IPS-18a (cell line): ENCODE data around the gene SIGLEC10.

Experiments
- H3K27ac ChIP-seq: one replicate; pipeline ENCODE4 v1.5.1; 2013; ENCODE audit warnings: low read length
- H3K27me3 ChIP-seq: one replicate; pipeline ENCODE4 v1.6.1; 2013; ENCODE audit warnings: mild to moderate bottlenecking, low read length; ENCODE audit not compliant: control insufficient read depth, insufficient read depth
- H3K36me3 ChIP-seq: one replicate; pipeline ENCODE4 v1.6.1; 2013; ENCODE audit warnings: low read depth, low read length; ENCODE audit not compliant: control insufficient read depth
- H3K4me1 ChIP-seq: one replicate; pipeline ENCODE4 v1.6.1; 2013; ENCODE audit warnings: low read depth, low read length; ENCODE audit not compliant: control insufficient read depth
- H3K4me3 ChIP-seq: one replicate; pipeline ENCODE4 v1.5.1; 2013; ENCODE audit warnings: low read length
- H3K9ac ChIP-seq: one replicate; pipeline ENCODE4 v1.6.1; 2013; ENCODE audit warnings: mild to moderate bottlenecking, low read length, moderate library complexity
- H3K9me3 ChIP-seq: one replicate; pipeline ENCODE4 v1.6.1; 2013; ENCODE audit warnings: low read depth, low read length; ENCODE audit not compliant: control insufficient read depth

Gene SIGLEC10

DNA sequence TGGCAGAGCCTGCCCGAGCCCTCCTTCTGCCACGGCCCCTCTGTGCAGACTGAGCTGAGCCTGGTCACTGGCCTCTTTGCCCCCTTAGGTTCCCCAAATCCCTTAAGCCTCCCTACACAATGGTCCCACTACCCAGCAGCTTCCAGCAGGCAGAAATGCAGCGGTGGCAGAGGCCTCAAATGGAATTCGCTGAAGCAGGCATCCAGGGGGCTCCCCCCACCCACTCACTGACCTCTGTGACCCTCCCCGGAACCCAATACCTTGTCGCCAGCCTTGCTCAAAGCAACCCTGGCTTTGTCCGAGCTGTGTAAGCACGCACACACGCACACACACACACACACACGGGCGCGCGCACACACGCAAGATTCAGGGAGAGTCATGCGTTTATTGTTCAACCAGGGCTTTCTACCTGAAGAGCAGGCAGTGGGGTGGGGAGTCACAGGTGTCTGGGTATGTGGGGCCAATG is 29.5 kb downstream of the SIGLEC10 start, which contains the start of gene LIM2:
TSS of gene LIM2 (minus strand) at position 51 of the 466 bp plus-strand sequence. CDS start 531 bp downstream, outside the sequence.
- no peak within 1 kb of the TSS for H3K4me3 ChIP-seq
- H3K4me1 ChIP-seq = no peaks in the 10 kb centered on the region
- no peaks in the 10 kb centered on the region for H3K9me3 ChIP-seq
- no peaks in the 10 kb centered on the region for H3K36me3 ChIP-seq
- no peak within 1 kb of the TSS for H3K27ac ChIP-seq
- no peaks in the 10 kb centered on the region for H3K27me3 ChIP-seq
- H3K9ac ChIP-seq = no peak within 1 kb of the TSS

DNA sequence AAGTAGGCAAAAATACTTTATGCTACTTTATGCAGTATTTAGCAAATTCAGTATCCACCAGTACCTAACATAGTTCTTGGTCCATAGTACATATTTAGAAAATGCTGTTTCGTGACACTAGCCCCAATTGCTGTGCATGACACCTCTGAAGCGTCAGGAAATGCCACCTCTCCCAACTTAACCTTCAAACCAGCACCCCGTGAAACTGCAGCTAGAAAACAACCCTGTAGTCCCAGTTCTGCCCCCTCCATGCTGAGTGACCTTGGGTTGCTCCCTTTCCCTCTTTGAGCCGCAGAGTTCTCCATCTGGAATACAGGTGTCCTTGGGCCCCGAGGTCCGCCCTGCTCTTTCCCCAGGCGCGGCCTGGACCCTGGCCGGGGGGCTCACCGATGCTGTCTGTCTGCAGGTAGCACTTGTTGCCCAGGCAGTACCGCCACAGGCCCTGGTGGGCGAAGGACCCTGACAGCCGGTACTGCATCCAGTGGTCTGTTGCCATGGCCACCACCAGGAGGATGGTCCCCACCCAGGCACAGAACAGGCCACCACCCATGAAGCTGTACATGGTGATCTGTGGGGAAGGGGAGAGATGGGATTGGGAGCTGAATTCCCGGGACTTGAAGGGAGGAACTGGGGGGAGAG is 30.4 kb downstream of the SIGLEC10 start:
- H3K9ac ChIP-seq = no peak overlapping the region
- no peak overlapping the region for H3K4me3 ChIP-seq
- no peaks in the 10 kb centered on the region for H3K27me3 ChIP-seq
- no peak overlapping the region for H3K27ac ChIP-seq
- no peaks in the 10 kb centered on the region for H3K36me3 ChIP-seq
- no peaks in the 10 kb centered on the region for H3K4me1 ChIP-seq
- H3K9me3 ChIP-seq = no peaks in the 10 kb centered on the region

DNA sequence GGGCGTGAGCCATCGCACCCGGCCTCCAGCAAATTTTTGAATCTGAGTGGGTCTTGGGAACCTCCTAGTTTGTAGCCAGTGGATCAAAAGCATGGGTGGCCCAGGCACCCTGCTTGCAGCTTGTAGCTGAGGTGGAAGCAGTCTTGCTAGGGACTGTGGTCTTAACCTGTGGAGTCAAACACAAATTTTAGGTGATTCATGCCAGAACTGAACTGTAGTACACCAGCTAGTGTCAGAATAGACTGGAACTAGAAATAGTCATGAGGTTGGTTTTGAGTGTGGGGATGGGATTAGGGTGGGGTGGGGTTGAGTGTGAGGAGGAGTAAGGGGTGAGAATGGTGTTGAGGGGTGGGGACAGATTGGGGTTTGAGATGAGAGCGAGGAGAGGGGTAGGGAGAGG is 35.4 kb downstream of the SIGLEC10 start:
- H3K9ac ChIP-seq = no peak overlapping the region
- H3K4me3 ChIP-seq = no peak overlapping the region
- no peaks in the 10 kb centered on the region for H3K4me1 ChIP-seq
- H3K36me3 ChIP-seq = no peaks in the 10 kb centered on the region
- no peak overlapping the region for H3K27ac ChIP-seq
- no peaks in the 10 kb centered on the region for H3K27me3 ChIP-seq
- peaks cover 3% of the 10 kb centered on the region for H3K9me3 ChIP-seq

DNA sequence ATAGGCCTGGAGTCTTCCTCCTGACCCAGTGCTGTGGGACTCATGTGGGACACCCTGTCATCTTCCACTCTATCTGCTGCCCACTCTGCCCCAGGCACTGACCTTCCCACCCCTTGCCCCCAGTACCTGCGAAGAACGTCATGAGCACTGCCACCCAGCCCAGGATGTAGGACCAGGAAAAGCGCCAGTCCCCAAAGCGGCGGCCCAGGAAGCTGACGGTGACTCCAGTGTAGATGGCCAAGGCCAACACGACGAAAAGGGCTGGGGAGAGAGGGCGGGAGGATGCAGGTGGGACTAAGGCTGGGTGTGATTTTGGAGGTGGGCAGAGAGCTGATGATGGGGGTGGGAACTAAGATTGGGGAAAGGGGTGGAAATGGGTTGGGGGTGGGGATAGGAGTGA is 37.1 kb downstream of the SIGLEC10 start:
- Histone ChIP-seq H3K27me3 (no peaks in the 10 kb centered on the region), H3K4me3 (no peak overlapping the region), H3K27ac (no peak overlapping the region), H3K9me3 (peaks cover 3% of the 10 kb centered on the region), H3K9ac (no peak overlapping the region), H3K36me3 (no peaks in the 10 kb centered on the region), H3K4me1 (no peaks in the 10 kb centered on the region)

DNA sequence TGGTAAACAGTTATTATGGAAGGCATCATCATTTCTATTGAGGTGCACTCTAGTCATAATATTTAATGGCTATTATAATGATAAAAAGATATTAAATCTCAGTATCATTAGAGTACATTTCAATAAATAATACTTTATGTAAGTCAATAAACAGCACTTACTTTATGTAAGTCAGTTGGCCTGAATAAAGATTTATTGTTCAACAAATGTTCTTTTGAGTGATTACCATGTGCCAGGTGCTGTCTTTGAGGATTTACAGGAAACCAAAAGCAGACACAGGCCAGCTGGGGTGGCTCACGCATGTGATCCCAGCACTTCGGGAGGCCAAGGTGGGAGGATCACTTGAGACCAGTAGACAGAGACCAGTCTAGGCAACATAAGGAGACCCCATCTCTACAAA is 40.0 kb downstream of the SIGLEC10 start:
- Histone ChIP-seq H3K27me3 (no peaks in the 10 kb centered on the region), H3K36me3 (no peaks in the 10 kb centered on the region), H3K4me1 (no peaks in the 10 kb centered on the region), H3K9ac (no peak overlapping the region), H3K27ac (no peak overlapping the region), H3K4me3 (no peak overlapping the region), H3K9me3 (peaks cover 3% of the 10 kb centered on the region)

DNA sequence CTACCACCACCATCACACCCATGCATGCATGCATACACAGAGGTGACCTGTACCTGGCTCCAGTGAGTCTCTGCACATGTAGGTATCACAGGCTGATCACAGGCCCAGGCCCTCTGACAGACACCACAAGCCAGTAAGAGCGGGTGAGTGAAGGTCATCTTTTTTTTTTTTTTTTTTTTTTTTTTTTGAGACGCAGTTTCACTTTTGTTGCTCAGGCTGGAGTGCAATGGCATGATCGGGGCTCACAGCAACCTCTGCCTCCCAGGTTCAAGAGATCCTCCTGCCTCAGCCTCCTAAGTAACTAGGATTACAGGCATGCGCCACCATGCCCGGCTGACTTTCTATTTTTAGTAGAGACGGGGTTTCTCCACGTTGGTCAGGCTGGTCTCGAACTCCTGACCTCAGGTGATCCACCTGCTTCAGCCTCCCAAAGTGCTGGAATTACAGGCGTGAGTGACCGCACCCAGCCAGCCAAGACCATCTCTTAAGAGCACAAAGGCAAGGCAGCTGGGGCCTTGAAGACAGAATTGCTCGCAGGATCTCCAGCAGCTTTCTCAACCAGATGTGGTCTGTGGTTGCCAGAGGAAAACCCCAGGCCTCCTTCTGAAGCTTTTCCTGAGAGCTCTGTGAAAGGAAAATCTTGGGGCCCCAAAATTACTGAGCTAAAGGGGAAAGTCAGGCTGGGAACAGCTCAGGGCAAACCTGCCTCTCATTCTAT is 41.8 kb downstream of the SIGLEC10 start:
- Histone ChIP-seq H3K4me1 (no peaks in the 10 kb centered on the region), H3K27ac (no peak overlapping the region), H3K4me3 (no peak overlapping the region), H3K27me3 (no peaks in the 10 kb centered on the region), H3K9ac (no peak overlapping the region), H3K9me3 (no peaks in the 10 kb centered on the region), H3K36me3 (no peaks in the 10 kb centered on the region)

DNA sequence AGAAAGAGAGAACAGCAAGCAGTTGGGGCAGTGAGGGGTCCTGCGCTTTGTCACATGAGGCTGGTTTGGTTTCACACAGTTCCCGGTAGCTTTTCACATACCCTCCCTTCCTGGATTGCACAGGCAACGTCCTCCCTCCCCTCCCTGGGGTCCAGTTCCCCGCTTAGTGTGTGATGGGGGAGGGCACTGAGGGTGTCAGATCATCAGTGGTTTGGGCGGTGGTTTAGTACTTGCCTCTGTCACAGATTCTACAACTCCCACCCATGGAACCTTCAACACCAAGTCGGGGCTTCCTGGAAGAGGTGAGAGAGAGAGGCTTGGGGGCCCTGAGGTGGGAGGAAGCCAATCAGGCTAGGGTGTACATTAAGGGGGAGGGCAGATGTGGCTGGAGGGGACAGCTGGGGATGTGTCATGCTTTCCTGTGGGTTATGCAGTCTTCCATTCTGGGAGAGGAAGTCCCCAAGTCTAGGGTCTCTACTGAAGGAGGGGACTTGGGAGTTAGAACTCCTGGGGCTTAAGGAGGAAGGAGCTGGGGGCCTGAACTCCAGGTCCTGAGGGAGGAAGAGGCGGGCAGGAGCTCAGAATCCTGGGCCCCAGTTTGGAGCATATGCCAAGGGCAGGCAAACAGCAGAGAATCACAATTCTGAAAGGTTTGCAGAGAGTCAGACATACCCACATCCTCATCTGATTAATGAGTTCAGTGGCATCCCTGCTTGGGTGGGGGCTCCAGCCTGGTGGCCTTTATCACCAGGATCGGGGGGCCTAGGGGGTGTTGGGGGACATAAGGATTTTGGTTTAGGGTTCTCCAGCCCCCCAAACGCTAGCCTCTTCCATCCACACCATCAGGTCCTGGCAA is 44.6 kb downstream of the SIGLEC10 start, which contains the start of gene NKG7:
TSS of gene NKG7 (minus strand) at position 6 of the 856 bp plus-strand sequence. CDS start 119 bp downstream, outside the sequence.
- Histone ChIP-seq H3K4me3 (no peak within 1 kb of the TSS), H3K9me3 (no peaks in the 10 kb centered on the region), H3K36me3 (no peaks in the 10 kb centered on the region), H3K9ac (no peak within 1 kb of the TSS), H3K27ac (no peak within 1 kb of the TSS), H3K27me3 (no peaks in the 10 kb centered on the region), H3K4me1 (peaks cover 5% of the 10 kb centered on the region)

DNA sequence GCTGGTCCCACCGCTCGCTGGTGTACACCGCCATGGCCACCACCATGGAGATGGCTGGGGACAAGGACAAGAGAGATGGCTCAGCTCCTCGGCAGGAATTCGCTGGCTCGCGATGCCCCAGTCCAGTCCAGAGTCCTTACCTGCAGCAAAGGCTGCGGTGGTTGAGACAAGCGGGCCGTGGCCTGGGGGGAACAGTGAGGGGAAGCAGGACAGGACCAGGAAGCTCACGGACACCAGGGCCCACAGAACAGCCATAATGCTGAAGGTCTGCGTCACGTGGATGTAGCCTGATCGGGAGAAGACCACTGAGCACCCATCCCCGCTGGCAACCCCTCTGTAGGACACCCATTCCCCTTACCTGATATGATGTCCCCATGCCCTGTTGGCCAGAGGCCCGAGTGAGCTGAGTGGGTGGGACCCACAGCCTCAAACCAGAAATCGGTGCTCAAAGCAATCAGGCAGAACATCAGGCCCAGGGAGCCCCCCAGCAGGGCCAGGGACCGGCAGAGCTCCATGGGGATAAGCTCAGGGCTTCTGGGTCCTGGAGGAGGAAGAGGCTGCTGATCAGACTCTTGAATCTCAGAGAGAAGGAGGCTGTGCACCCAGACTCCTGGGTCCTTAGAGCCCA is 45.3 kb downstream of the SIGLEC10 start:
- H3K9ac ChIP-seq = no peak overlapping the region
- H3K9me3 ChIP-seq = no peaks in the 10 kb centered on the region
- no peaks in the 10 kb centered on the region for H3K27me3 ChIP-seq
- no peak overlapping the region for H3K27ac ChIP-seq
- no peak overlapping the region for H3K4me3 ChIP-seq
- no peaks in the 10 kb centered on the region for H3K36me3 ChIP-seq
- H3K4me1 ChIP-seq = peaks cover 5% of the 10 kb centered on the region

DNA sequence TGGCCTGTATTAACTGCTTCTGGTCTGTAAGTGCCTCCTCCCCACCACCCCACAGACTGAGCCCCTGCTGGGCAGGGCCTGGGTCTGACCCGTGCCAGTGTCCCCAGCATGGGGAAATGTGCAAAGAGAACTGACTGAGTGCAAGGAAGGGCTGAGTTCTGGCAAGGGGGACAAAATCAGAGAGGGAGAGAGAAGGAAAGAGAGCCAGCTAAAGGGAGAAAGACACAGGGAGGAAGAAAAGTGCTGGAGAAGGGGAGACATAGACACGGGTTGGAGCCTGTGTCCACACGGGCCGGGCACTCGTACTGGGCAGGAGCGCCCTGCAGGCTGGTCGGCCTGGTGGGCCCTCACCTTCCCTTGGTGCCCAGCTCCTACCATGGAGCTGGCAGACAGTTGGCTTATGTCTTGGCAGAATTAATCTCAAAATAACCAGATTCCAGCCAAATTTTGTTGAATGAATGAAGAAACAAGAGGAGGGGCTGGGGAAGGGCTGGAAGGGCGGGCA is 46.2 kb downstream of the SIGLEC10 start:
- no peaks in the 10 kb centered on the region for H3K9me3 ChIP-seq
- no peaks in the 10 kb centered on the region for H3K36me3 ChIP-seq
- H3K27me3 ChIP-seq = no peaks in the 10 kb centered on the region
- no peak overlapping the region for H3K4me3 ChIP-seq
- peaks cover 5% of the 10 kb centered on the region for H3K4me1 ChIP-seq
- H3K27ac ChIP-seq = no peak overlapping the region
- no peak overlapping the region for H3K9ac ChIP-seq

DNA sequence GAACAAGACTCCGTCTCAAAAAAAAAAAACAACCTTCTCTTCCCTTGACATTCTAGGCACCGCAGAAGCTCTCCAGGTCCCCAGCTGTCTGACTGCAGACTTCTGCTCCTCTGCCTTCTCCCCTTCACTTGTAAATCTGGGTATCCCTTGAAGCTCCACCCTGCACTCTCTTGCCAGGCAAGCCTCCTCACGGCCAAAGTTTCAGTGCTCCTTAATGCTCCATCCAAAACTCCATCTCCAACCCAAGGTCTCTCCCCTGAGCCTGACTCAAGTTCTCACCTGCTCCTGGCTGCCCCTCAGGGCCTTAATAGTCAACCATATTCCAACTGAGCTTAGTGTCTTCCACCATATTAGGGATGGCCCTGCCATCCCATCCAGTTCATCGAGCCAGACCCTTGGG is 47.2 kb downstream of the SIGLEC10 start:
- Histone ChIP-seq H3K9me3 (no peaks in the 10 kb centered on the region), H3K4me1 (peaks cover 11% of the 10 kb centered on the region), H3K27ac (no peak overlapping the region), H3K4me3 (no peak overlapping the region), H3K9ac (no peak overlapping the region), H3K27me3 (no peaks in the 10 kb centered on the region), H3K36me3 (no peaks in the 10 kb centered on the region)
